ENCODE data around the gene PAPSS1.

The PAPSS1 gene

GRCh38 chr4:107719922-107720722 lies at the start of gene PAPSS1:
Gene PAPSS1, minus strand, starts transcription at chr4:107720234. Its CDS starts 55 bp downstream, at chr4:107720179.
- Histone ChIP-seq H3K4me1 (ENCODE audit: insufficient read depth, low read length) (peaks cover 9% of the 10 kb centered on the region; the same call in 1 of the 2 replicates), H3K36me3 (ENCODE audit: insufficient read depth, low read length) (no peaks in the 10 kb centered on the region), H3K9ac (ENCODE audit: low read depth, low read length) (peak within 1 kb of the TSS; percentile 77), H3K9me3 (ENCODE audit: control insufficient read depth, insufficient read depth, low read length) (no peaks in the 10 kb centered on the region)

GRCh38 chr4:107760281-107760947 lies 40.4 kb upstream of the PAPSS1 start:
- peaks cover 2% of the 10 kb centered on the region; the same call in 1 of the 2 replicates for H3K36me3 ChIP-seq (ENCODE audit: insufficient read depth, low read length)
- no peak overlapping the region for H3K9ac ChIP-seq (ENCODE audit: low read depth, low read length)
- H3K4me1 ChIP-seq (ENCODE audit: insufficient read depth, low read length) = no peaks in the 10 kb centered on the region
- peaks cover 9% of the 10 kb centered on the region; the same call in 1 of the 2 replicates for H3K9me3 ChIP-seq (ENCODE audit: control insufficient read depth, insufficient read depth, low read length)

- Histone ChIP-seq H3K9me3 (ENCODE audit: control insufficient read depth, insufficient read depth, low read length) (peaks cover 9% of the 10 kb centered on the region; the same call in 1 of the 2 replicates), H3K36me3 (ENCODE audit: insufficient read depth, low read length) (peaks cover 2% of the 10 kb centered on the region; the same call in 1 of the 2 replicates), H3K4me1 (ENCODE audit: insufficient read depth, low read length) (no peaks in the 10 kb centered on the region), H3K9ac (ENCODE audit: low read depth, low read length) (no peak overlapping the region)
Observed at GRCh38 chr4:107757864-107758476, 37.9 kb upstream of the PAPSS1 start.

- H3K36me3 ChIP-seq (ENCODE audit: insufficient read depth, low read length) = peaks cover 2% of the 10 kb centered on the region; the same call in 1 of the 2 replicates
- no peaks in the 10 kb centered on the region for H3K4me1 ChIP-seq (ENCODE audit: insufficient read depth, low read length)
- H3K9me3 ChIP-seq (ENCODE audit: control insufficient read depth, insufficient read depth, low read length) = peaks cover 9% of the 10 kb centered on the region; the same call in 1 of the 2 replicates
- H3K9ac ChIP-seq (ENCODE audit: low read depth, low read length) = no peak overlapping the region
Observed at GRCh38 chr4:107757283-107757682, 37.2 kb upstream of the PAPSS1 start.

GRCh38 chr4:107755841-107756356 lies 35.9 kb upstream of the PAPSS1 start:
- Histone ChIP-seq H3K9me3 (ENCODE audit: control insufficient read depth, insufficient read depth, low read length) (peaks cover 9% of the 10 kb centered on the region; the same call in 1 of the 2 replicates), H3K4me1 (ENCODE audit: insufficient read depth, low read length) (no peaks in the 10 kb centered on the region), H3K9ac (ENCODE audit: low read depth, low read length) (no peak overlapping the region), H3K36me3 (ENCODE audit: insufficient read depth, low read length) (peaks cover 2% of the 10 kb centered on the region; the same call in 1 of the 2 replicates)

- Histone ChIP-seq H3K9ac (ENCODE audit: low read depth, low read length) (no peak overlapping the region), H3K4me1 (ENCODE audit: insufficient read depth, low read length) (no peaks in the 10 kb centered on the region), H3K36me3 (ENCODE audit: insufficient read depth, low read length) (no peaks in the 10 kb centered on the region; the same call in 1 of the 2 replicates), H3K9me3 (ENCODE audit: control insufficient read depth, insufficient read depth, low read length) (peaks cover 9% of the 10 kb centered on the region; the same call in 1 of the 2 replicates)
Observed at GRCh38 chr4:107751670-107752069, 31.6 kb upstream of the PAPSS1 start.

GRCh38 chr4:107747748-107748486 lies 27.9 kb upstream of the PAPSS1 start:
- Histone ChIP-seq H3K4me1 (ENCODE audit: insufficient read depth, low read length) (no peaks in the 10 kb centered on the region), H3K9me3 (ENCODE audit: control insufficient read depth, insufficient read depth, low read length) (no peaks in the 10 kb centered on the region), H3K9ac (ENCODE audit: low read depth, low read length) (no peak overlapping the region), H3K36me3 (ENCODE audit: insufficient read depth, low read length) (no peaks in the 10 kb centered on the region)

- Histone ChIP-seq H3K4me1 (ENCODE audit: insufficient read depth, low read length) (no peaks in the 10 kb centered on the region), H3K9me3 (ENCODE audit: control insufficient read depth, insufficient read depth, low read length) (no peaks in the 10 kb centered on the region), H3K36me3 (ENCODE audit: insufficient read depth, low read length) (no peaks in the 10 kb centered on the region), H3K9ac (ENCODE audit: low read depth, low read length) (no peak overlapping the region)
Observed at GRCh38 chr4:107746161-107746560, 26.1 kb upstream of the PAPSS1 start.

GRCh38 chr4:107744532-107744931 lies 24.5 kb upstream of the PAPSS1 start:
- no peaks in the 10 kb centered on the region for H3K9me3 ChIP-seq (ENCODE audit: control insufficient read depth, insufficient read depth, low read length)
- H3K4me1 ChIP-seq (ENCODE audit: insufficient read depth, low read length) = no peaks in the 10 kb centered on the region
- no peaks in the 10 kb centered on the region for H3K36me3 ChIP-seq (ENCODE audit: insufficient read depth, low read length)
- no peak overlapping the region for H3K9ac ChIP-seq (ENCODE audit: low read depth, low read length)

- Histone ChIP-seq H3K9ac (ENCODE audit: low read depth, low read length) (no peak overlapping the region), H3K4me1 (ENCODE audit: insufficient read depth, low read length) (no peaks in the 10 kb centered on the region), H3K9me3 (ENCODE audit: control insufficient read depth, insufficient read depth, low read length) (no peaks in the 10 kb centered on the region), H3K36me3 (ENCODE audit: insufficient read depth, low read length) (no peaks in the 10 kb centered on the region)
Observed at GRCh38 chr4:107743532-107743931, 23.5 kb upstream of the PAPSS1 start.

GRCh38 chr4:107742791-107743190 lies 22.8 kb upstream of the PAPSS1 start:
- no peaks in the 10 kb centered on the region for H3K36me3 ChIP-seq (ENCODE audit: insufficient read depth, low read length)
- no peaks in the 10 kb centered on the region for H3K4me1 ChIP-seq (ENCODE audit: insufficient read depth, low read length)
- H3K9me3 ChIP-seq (ENCODE audit: control insufficient read depth, insufficient read depth, low read length) = no peaks in the 10 kb centered on the region
- H3K9ac ChIP-seq (ENCODE audit: low read depth, low read length) = no peak overlapping the region

- no peaks in the 10 kb centered on the region for H3K9me3 ChIP-seq (ENCODE audit: control insufficient read depth, insufficient read depth, low read length)
- no peak overlapping the region for H3K9ac ChIP-seq (ENCODE audit: low read depth, low read length)
- H3K36me3 ChIP-seq (ENCODE audit: insufficient read depth, low read length) = no peaks in the 10 kb centered on the region
- H3K4me1 ChIP-seq (ENCODE audit: insufficient read depth, low read length) = no peaks in the 10 kb centered on the region
Observed at GRCh38 chr4:107742196-107742595, 22.2 kb upstream of the PAPSS1 start.

- H3K9ac ChIP-seq (ENCODE audit: low read depth, low read length) = no peak overlapping the region
Observed at GRCh38 chr4:107740950-107741701, 21.1 kb upstream of the PAPSS1 start.

More at GRCh38 chr4:107740950-107741701, 21.1 kb upstream of the PAPSS1 start:
- no peaks in the 10 kb centered on the region for H3K4me1 ChIP-seq (ENCODE audit: insufficient read depth, low read length)
- H3K9me3 ChIP-seq (ENCODE audit: control insufficient read depth, insufficient read depth, low read length) = no peaks in the 10 kb centered on the region
- no peaks in the 10 kb centered on the region for H3K36me3 ChIP-seq (ENCODE audit: insufficient read depth, low read length)
